ENCODE data around the gene FKBP4.

The FKBP4 gene

GRCh38 chr12:2779281-2779680, 15.5 kb upstream of the FKBP4 start:
- DNase-seq (ENCODE audit: low read depth), result no peak

- DNase-seq (ENCODE audit: low read depth), result peak; percentile 53
Observed at GRCh38 chr12:2783936-2784600, 10.7 kb upstream of the FKBP4 start.

- DNase-seq (ENCODE audit: low read depth), result no peak
Observed at GRCh38 chr12:2785017-2785416, 9.8 kb upstream of the FKBP4 start.

GRCh38 chr12:2791089-2791488, 3.7 kb upstream of the FKBP4 start:
- DNase-seq (ENCODE audit: low read depth), result no peak

- no peak for DNase-seq (ENCODE audit: low read depth)
Observed at GRCh38 chr12:2792671-2793500, 1.9 kb upstream of the FKBP4 start.

- no peak for DNase-seq (ENCODE audit: low read depth)
Observed at GRCh38 chr12:2793561-2793960, 1.2 kb upstream of the FKBP4 start.

GRCh38 chr12:2794191-2794735, 507 bp upstream of the FKBP4 start:
- peak; percentile 17 for DNase-seq (ENCODE audit: low read depth)

- peak; percentile 69 for DNase-seq (ENCODE audit: low read depth)
Observed at GRCh38 chr12:2795291-2796186, 769 bp downstream of the FKBP4 start.

GRCh38 chr12:2796187-2796666, 1.5 kb downstream of the FKBP4 start:
- DNase-seq (ENCODE audit: low read depth), result peak; percentile 10

- DNase-seq (ENCODE audit: low read depth), result no peak
Observed at GRCh38 chr12:2797721-2798418, 3.1 kb downstream of the FKBP4 start.

GRCh38 chr12:2800046-2800570, 5.3 kb downstream of the FKBP4 start:
- no peak for DNase-seq (ENCODE audit: low read depth)

- no peak for DNase-seq (ENCODE audit: low read depth)
Observed at GRCh38 chr12:2801044-2801783, 6.4 kb downstream of the FKBP4 start.

- DNase-seq (ENCODE audit: low read depth), result no peak
Observed at GRCh38 chr12:2803635-2804392, 9.0 kb downstream of the FKBP4 start.

- DNase-seq (ENCODE audit: low read depth), result peak; percentile 84
Observed at GRCh38 chr12:2804393-2805142, 9.8 kb downstream of the FKBP4 start.

GRCh38 chr12:2805143-2805520, 10.4 kb downstream of the FKBP4 start:
- DNase-seq (ENCODE audit: low read depth), result peak; percentile 81

GRCh38 chr12:2806700-2807099, 11.9 kb downstream of the FKBP4 start:
- DNase-seq (ENCODE audit: low read depth), result no peak

- DNase-seq (ENCODE audit: low read depth), result no peak
Observed at GRCh38 chr12:2811801-2812200, 17.0 kb downstream of the FKBP4 start.

GRCh38 chr12:2812290-2813213, 17.8 kb downstream of the FKBP4 start, which contains the start of gene ITFG2:
TSS of gene ITFG2 (plus strand) at chr12:2812668. CDS start at chr12:2812761, 93 bp downstream.
- peak; percentile 99 for DNase-seq (ENCODE audit: low read depth)

Data from EH (cell line).